ENCODE data around the gene USP1. TPM values are rescaled to one million over a fixed set of nuclear protein-coding genes. Genes with fewer than 3 reads are reported as not detected.

USP1 gene
- total RNA-seq, 3 donors from 2014 or later (not counting 1 experiment from before 2014, with no cell fraction given): 22.1 to 34.0 (median 26.8) TPM

GRCh38 chr1:62417351-62417999 is 19.4 kb upstream of the USP1 start:
- no peak overlapping the region for H3K27ac ChIP-seq (ENCODE audit: low read length)
- H3K4me3 Mint-ChIP-seq: no peak overlapping the region
- H3K27me3 Mint-ChIP-seq (ENCODE audit: low read depth in 2 of 2): peaks cover 5 to 20% of the 10 kb centered on the region in 2 donors
- TF ChIP-seq CTCF (IDR thresholded peaks at IDR 0.05): no peak
- no peaks in the 10 kb centered on the region for H3K4me1 ChIP-seq (ENCODE audit: control insufficient read depth, insufficient read depth, low read length)
- H3K9me3 Mint-ChIP-seq: no peaks in the 10 kb centered on the region
- no peaks in the 10 kb centered on the region for H3K9me3 ChIP-seq (ENCODE audit: control insufficient read depth, insufficient read depth, low read length)
- no peaks in the 10 kb centered on the region for H3K36me3 Mint-ChIP-seq
- WGBS (ENCODE audit: insufficient coverage): 80% methylated on average over 2 of the region's 2 CpGs
- no peaks in the 10 kb centered on the region for H3K4me1 Mint-ChIP-seq
- intact Hi-C loops (cut with micrococcal nuclease): no loop called here
- ATAC-seq (no peak), DNase-seq (no peak)
- no peaks in the 10 kb centered on the region for H3K36me3 ChIP-seq (ENCODE audit: control insufficient read depth, insufficient read depth, low read length)
- no peaks in the 10 kb centered on the region for H3K27me3 ChIP-seq (ENCODE audit: control insufficient read depth, insufficient read depth, low read length)
- no peak overlapping the region for H3K4me3 ChIP-seq (ENCODE audit: low read length)
- no peak overlapping the region for H3K27ac Mint-ChIP-seq

GRCh38 chr1:62420214-62420613 is 16.6 kb upstream of the USP1 start:
- Mint-ChIP-seq H3K4me1 (no peaks in the 10 kb centered on the region), H3K27me3 (ENCODE audit: low read depth in 2 of 2) (peaks cover 5 to 20% of the 10 kb centered on the region in 2 donors), H3K27ac (no peak overlapping the region), H3K36me3 (no peaks in the 10 kb centered on the region), H3K9me3 (no peaks in the 10 kb centered on the region), H3K4me3 (no peak overlapping the region)
- Histone ChIP-seq H3K9me3 (ENCODE audit: control insufficient read depth, insufficient read depth, low read length) (no peaks in the 10 kb centered on the region), H3K27me3 (ENCODE audit: control insufficient read depth, insufficient read depth, low read length) (no peaks in the 10 kb centered on the region), H3K4me3 (ENCODE audit: low read length) (no peak overlapping the region), H3K36me3 (ENCODE audit: control insufficient read depth, insufficient read depth, low read length) (no peaks in the 10 kb centered on the region), H3K4me1 (ENCODE audit: control insufficient read depth, insufficient read depth, low read length) (no peaks in the 10 kb centered on the region), H3K27ac (ENCODE audit: low read length) (no peak overlapping the region)
- no peak for DNase-seq
- intact Hi-C loops (cut with micrococcal nuclease): no loop called here
- TF ChIP-seq CTCF (IDR thresholded peaks at IDR 0.05): no peak
- 100% methylated on average over 1 of the region's 1 CpG for WGBS (ENCODE audit: insufficient coverage)
- no peak for ATAC-seq

GRCh38 chr1:62423580-62424242 is 13.1 kb upstream of the USP1 start:
- H3K36me3 Mint-ChIP-seq: no peaks in the 10 kb centered on the region
- H3K9me3 Mint-ChIP-seq: no peaks in the 10 kb centered on the region
- H3K4me3 ChIP-seq (ENCODE audit: low read length): no peak overlapping the region
- WGBS (ENCODE audit: insufficient coverage): 94% methylated on average over 13 of the region's 14 CpGs
- H3K4me1 Mint-ChIP-seq: no peaks in the 10 kb centered on the region
- no peaks in the 10 kb centered on the region for H3K27me3 ChIP-seq (ENCODE audit: control insufficient read depth, insufficient read depth, low read length)
- no peaks in the 10 kb centered on the region for H3K9me3 ChIP-seq (ENCODE audit: control insufficient read depth, insufficient read depth, low read length)
- no peaks in the 10 kb centered on the region for H3K36me3 ChIP-seq (ENCODE audit: control insufficient read depth, insufficient read depth, low read length)
- DNase-seq (no peak), ATAC-seq (no peak)
- TF ChIP-seq CTCF (IDR thresholded peaks at IDR 0.05): no peak
- peaks cover 0 to 2% of the 10 kb centered on the region in 2 donors for H3K27me3 Mint-ChIP-seq (ENCODE audit: low read depth in 2 of 2)
- H3K4me3 Mint-ChIP-seq: no peak overlapping the region
- H3K4me1 ChIP-seq (ENCODE audit: control insufficient read depth, insufficient read depth, low read length): no peaks in the 10 kb centered on the region
- H3K27ac ChIP-seq (ENCODE audit: low read length): no peak overlapping the region
- H3K27ac Mint-ChIP-seq: no peak overlapping the region
- intact Hi-C loops (cut with micrococcal nuclease): no loop called here

Measured in natural killer cell (primary cell).